Measurements from ENCODE around the gene CAMSAP2.

CAMSAP2 gene

GRCh38 chr1:200874694-200875093, 136.0 kb downstream of the CAMSAP2 start:
- no peak overlapping the region for H3K4me3 ChIP-seq (ENCODE audit: low read depth, low read length)
- TF ChIP-seq CTCF (IDR thresholded peaks at IDR 0.05; ENCODE audit: low read depth, low read length): no peak

- TF ChIP-seq CTCF (IDR thresholded peaks at IDR 0.05; ENCODE audit: low read depth, low read length): no peak
- H3K4me3 ChIP-seq (ENCODE audit: low read depth, low read length): no peak overlapping the region
Measured at GRCh38 chr1:200875416-200875815, 136.7 kb downstream of the CAMSAP2 start.

GRCh38 chr1:200877010-200877409, 138.3 kb downstream of the CAMSAP2 start:
- no peak for TF ChIP-seq CTCF (IDR thresholded peaks at IDR 0.05; ENCODE audit: low read depth, low read length)
- no peak overlapping the region for H3K4me3 ChIP-seq (ENCODE audit: low read depth, low read length)

GRCh38 chr1:200877839-200878551, 139.3 kb downstream of the CAMSAP2 start:
- TF ChIP-seq CTCF (IDR thresholded peaks at IDR 0.05; ENCODE audit: low read depth, low read length): no peak
- H3K4me3 ChIP-seq (ENCODE audit: low read depth, low read length): no peak overlapping the region

GRCh38 chr1:200880212-200880611, 141.5 kb downstream of the CAMSAP2 start:
- no peak overlapping the region for H3K4me3 ChIP-seq (ENCODE audit: low read depth, low read length)
- no peak for TF ChIP-seq CTCF (IDR thresholded peaks at IDR 0.05; ENCODE audit: low read depth, low read length)

GRCh38 chr1:200883118-200883517, 144.4 kb downstream of the CAMSAP2 start:
- no peak overlapping the region for H3K4me3 ChIP-seq (ENCODE audit: low read depth, low read length)
- no peak for TF ChIP-seq CTCF (IDR thresholded peaks at IDR 0.05; ENCODE audit: low read depth, low read length)

- no peak overlapping the region for H3K4me3 ChIP-seq (ENCODE audit: low read depth, low read length)
- TF ChIP-seq CTCF (IDR thresholded peaks at IDR 0.05; ENCODE audit: low read depth, low read length): no peak
Measured at GRCh38 chr1:200885623-200886402, 147.1 kb downstream of the CAMSAP2 start.

All from WI38 (cell line).